Panc1 (cell line): Measurements from ENCODE around the gene EHBP1. TPM values are rescaled to one million over a fixed set of nuclear protein-coding genes. Genes with fewer than 3 reads are reported as not detected.

Source experiments
- ATAC-seq: fragments of 200-7000 bp; cut with Tn5 transposase; 2 replicates; pipeline ENCODE4 v1.9.1; 2020; ENCODE audit warnings: mild to moderate bottlenecking, moderate library complexity
- BruUV-seq: library from RNA; stranded (reverse); fragments of 400-500 nt; replicated peaks from 2 replicates; lab custom pipeline; 2021; lab: Mats Ljungman, UMichigan
- CTCF ChIA-PET: fragments of 300-600 bp; sonication (Branson Sonifier 250); formaldehyde crosslinking; loops from one replicate; lab custom pipeline; 2022; ENCODE audit warnings: antibody characterized with exemption; lab: Charles Lee
- POLR2A ChIA-PET: fragments of 300-600 bp; sonication (Branson Sonifier 250); formaldehyde crosslinking; loops from one replicate; lab custom pipeline; 2022; ENCODE audit warnings: antibody characterized with exemption; lab: Charles Lee
- DNase-seq: peaks from one replicate; pipeline ENCODE4 v3.0.0-alpha.2; 2010; ENCODE audit warnings: low read depth, low spot score
- H3K27ac ChIP-seq: 2 replicates; pipeline ENCODE4 v1.5.1; 2011; ENCODE audit warnings: mild to moderate bottlenecking, low read length, inconsistent platforms
- H3K27me3 ChIP-seq: fragments of 200-500 bp; sonication (Bioruptor generic); 2 replicates; pipeline ENCODE4 v1.6.0; 2014; ENCODE audit warnings: low read length, inconsistent platforms; ENCODE audit not compliant: control insufficient read depth, insufficient read depth
- H3K36me3 ChIP-seq: fragments of 200-500 bp; sonication (Bioruptor generic); 2 replicates; pipeline ENCODE4 v1.5.1; 2014; ENCODE audit warnings: inconsistent platforms, mild to moderate bottlenecking, low read length, moderate library complexity; ENCODE audit not compliant: control insufficient read depth, insufficient read depth
- H3K4me1 ChIP-seq: 2 replicates; pipeline ENCODE4 v1.5.1; 2011; ENCODE audit warnings: inconsistent platforms, mild to moderate bottlenecking, low read length, moderate library complexity; ENCODE audit not compliant: control insufficient read depth, insufficient read depth
- H3K4me3 ChIP-seq, 2 experiments: 2 replicates each; pipeline ENCODE4 v1.5.1; 2011 to 2012; ENCODE audit warnings: low read depth in 2 of 2, low read length in 2 of 2, mild to moderate bottlenecking in 2 of 2, inconsistent platforms in 1 of 2, moderate library complexity in 1 of 2
- H3K9me3 ChIP-seq: fragments of 200-500 bp; sonication (Bioruptor generic); 2 replicates; pipeline ENCODE4 v1.5.1; 2014; ENCODE audit warnings: low read depth, mild to moderate bottlenecking, inconsistent platforms, low read length, moderate library complexity; ENCODE audit not compliant: control insufficient read depth, insufficient read depth
- CTCF ChIP-seq: fragments of 450-650 bp; IDR thresholded peaks from 2 replicates; pipeline ENCODE4 v1.5.1; 2017; ENCODE audit warnings: mild to moderate bottlenecking
- POLR2AphosphoS5 ChIP-seq: IDR thresholded peaks from 2 replicates; pipeline ENCODE4 v1.6.1; 2012; ENCODE audit warnings: mild to moderate bottlenecking, low read depth, low read length, moderate library complexity
- REST ChIP-seq, 2 experiments: IDR thresholded peaks; 2 replicates each; pipeline ENCODE4 v1.6.1; 2011 to 2012; ENCODE audit warnings: low read depth in 2 of 2, control low read depth in 1 of 2, low read length in 1 of 2, mild to moderate bottlenecking in 1 of 2, moderate library complexity in 1 of 2; ENCODE audit not compliant: insufficient read depth in 1 of 2
- SIN3A ChIP-seq: IDR thresholded peaks from 2 replicates; pipeline ENCODE4 v1.6.1; 2012; ENCODE audit warnings: low read depth, mild to moderate bottlenecking, low read length, moderate library complexity, borderline replicate concordance; ENCODE audit not compliant: insufficient read depth
- TCF7L2 ChIP-seq: IDR thresholded peaks from 2 replicates; pipeline ENCODE4 v1.6.1; 2011; ENCODE audit warnings: mild to moderate bottlenecking, low read depth, low read length, inconsistent platforms
- in situ Hi-C: cut with HindIII; loops from 2 replicates; pipeline ENCODE4 v1.10.0; 2016; ENCODE audit warnings: low sequenced_read_pairs, low pct_unique_long_range_greater_than_20kb
- intact Hi-C: fragments of 100-400 bp; cut with micrococcal nuclease; formaldehyde crosslinking; loops from one replicate; pipeline ENCODE4 v1.10.0; 2022; ENCODE audit not compliant: unreplicated experiment
- total RNA-seq: library from RNA; stranded (reverse); gene quantifications from one replicate; pipeline ENCODE4 v1.2.1, GENCODE V29; 2021; ENCODE audit not compliant: unreplicated experiment

Gene EHBP1
- total RNA-seq, 1 experiment from 2014 or later: 46.1 TPM

GRCh38 chr2:63046552-63046951, 341.0 kb downstream of the EHBP1 start:
- Histone ChIP-seq H3K4me1 (peaks cover 8% of the 10 kb centered on the region), H3K4me3 (no peak overlapping the region), H3K27me3 (no peaks in the 10 kb centered on the region; the same call in 1 of the 2 replicates), H3K9me3 (no peaks in the 10 kb centered on the region), H3K27ac (no peak overlapping the region), H3K36me3 (peaks cover 6% of the 10 kb centered on the region; the same call in 1 of the 2 replicates)
- DNase-seq (no peak), ATAC-seq (no peak)
- no TSS peak for BruUV-seq
- intact Hi-C loops (no loop called here), in situ Hi-C loops (no loop called here)
- TF ChIP-seq TCF7L2: no peak
- CTCF ChIA-PET: no interaction called here
- POLR2A ChIA-PET: no interaction called here

- CTCF ChIA-PET: no interaction called here
- POLR2A ChIA-PET: no interaction called here
Measured at GRCh38 chr2:63046961-63047320, 341.4 kb downstream of the EHBP1 start.

More at GRCh38 chr2:63046961-63047320, 341.4 kb downstream of the EHBP1 start:
- no TSS peak for BruUV-seq
- in situ Hi-C loops: no loop called here
- TF ChIP-seq SIN3A: no peak
- no peak for TF ChIP-seq REST (IDR thresholded peaks at IDR 0.05; ENCODE audit: insufficient read depth in 1 of 2, low read depth in 2 of 2, low read length in 1 of 2)
- no peak for TF ChIP-seq TCF7L2
- no peak for TF ChIP-seq CTCF
- TF ChIP-seq POLR2AphosphoS5: no peak
- DNase-seq (no peak), ATAC-seq (no peak)
- intact Hi-C loops: no loop called here
- Histone ChIP-seq H3K4me1 (peaks cover 8% of the 10 kb centered on the region), H3K4me3 (no peak overlapping the region), H3K9me3 (no peaks in the 10 kb centered on the region), H3K27ac (no peak overlapping the region), H3K36me3 (peaks cover 6% of the 10 kb centered on the region; the same call in 1 of the 2 replicates), H3K27me3 (no peaks in the 10 kb centered on the region; the same call in 1 of the 2 replicates)
